ENCODE data around the gene XYLT1. TPM values are rescaled to one million over a fixed set of nuclear protein-coding genes. Genes with fewer than 3 reads are reported as not detected.

Gene XYLT1
- total and polyA plus RNA-seq, 2 of the 4 experiments (the other 2 are of a cell fraction), result 9.0 to 12.7 TPM

DNA sequence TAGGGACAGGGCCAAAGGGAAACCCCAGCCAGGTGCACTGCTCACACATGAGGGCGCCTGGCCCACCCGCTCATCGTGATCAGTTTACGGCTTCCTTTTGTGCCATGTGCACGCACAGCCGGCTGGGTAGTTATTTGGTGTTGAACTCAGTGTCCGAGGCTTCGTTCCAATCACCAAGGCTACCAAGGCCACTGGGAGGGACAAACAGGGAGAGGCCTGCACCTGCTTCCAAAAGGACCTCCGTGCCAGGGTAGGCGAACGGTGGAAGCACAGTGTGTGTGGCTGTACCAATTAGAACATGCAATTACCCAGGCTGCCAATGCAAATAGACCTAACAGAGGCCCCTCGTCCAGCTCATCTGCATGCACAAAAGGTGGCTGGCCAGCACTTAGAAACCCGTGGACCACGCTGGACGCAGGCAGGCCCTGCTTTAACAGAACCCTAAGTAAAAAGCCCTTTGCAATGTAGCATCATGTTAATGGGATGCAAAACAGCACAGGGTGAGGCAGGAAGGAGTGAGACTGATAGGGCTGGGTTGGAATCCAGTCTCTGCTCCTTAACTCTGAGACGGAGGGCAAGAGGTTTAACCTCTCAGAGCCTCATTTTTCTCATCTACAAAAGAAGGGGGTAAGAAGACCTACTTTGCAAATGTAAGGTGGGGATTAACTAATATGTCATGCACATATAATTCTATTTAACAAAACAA, 204.0 kb downstream of the XYLT1 start:
- Histone ChIP-seq H3K36me3 (ENCODE audit: control insufficient read depth, insufficient read depth, low read length) (no peaks in the 10 kb centered on the region), H3K4me1 (ENCODE audit: control insufficient read depth, insufficient read depth, low read length) (peaks cover 1% of the 10 kb centered on the region), H3K56ac (ENCODE audit: extremely low read depth, insufficient read depth, low read length) (no peak overlapping the region), H4K8ac (ENCODE audit: low read depth in 2 of 2, low read length in 2 of 2) (no peak overlapping the region), H3K4me3 (ENCODE audit: insufficient read depth, low read depth, low read length) (no peak overlapping the region), H2AK5ac (ENCODE audit: low read depth, low read length) (no peak overlapping the region), H3K18ac (ENCODE audit: low read depth, low read length) (no peak overlapping the region), H3K23ac (ENCODE audit: low read depth, low read length) (no peak overlapping the region), H2BK120ac (ENCODE audit: low read depth, low read length) (no peak overlapping the region), H3K79me1 (ENCODE audit: low read depth in 1 of 2, low read length in 2 of 2) (peaks cover 12 to 14% of the 10 kb centered on the region in 2 experiments), H3K9ac (ENCODE audit: low read depth, low read length) (no peak overlapping the region), H2BK5ac (ENCODE audit: low read depth, low read length, poor library complexity, severe bottlenecking) (no peak overlapping the region), H4K20me1 (ENCODE audit: insufficient read depth, low read length) (peaks cover 25% of the 10 kb centered on the region), H3K14ac (replicated peaks; ENCODE audit: low read depth, low read length) (no peak overlapping the region), H3K4ac (ENCODE audit: low read depth, low read length) (no peak overlapping the region), H4K5ac (ENCODE audit: low read depth, low read length) (no peak overlapping the region), H3K27me3 (ENCODE audit: control insufficient read depth, insufficient read depth, low read length) (no peaks in the 10 kb centered on the region), H3K9me3 (ENCODE audit: control insufficient read depth, insufficient read depth, low read length) (no peaks in the 10 kb centered on the region), H2AK9ac (replicated peaks; ENCODE audit: low read depth, low read length, poor library complexity) (no peak overlapping the region), H2BK15ac (ENCODE audit: low read depth, low read length) (no peak overlapping the region), H3K9me1 (ENCODE audit: insufficient read depth, low read length) (peaks cover 4% of the 10 kb centered on the region; the same call in 1 of the 2 replicates), H4K91ac (ENCODE audit: insufficient read depth, low read depth, low read length) (no peak overlapping the region), H2BK20ac (ENCODE audit: low read depth, low read length) (no peak overlapping the region), H2AFZ (replicated peaks; ENCODE audit: low read length, poor library complexity) (no peak overlapping the region), H3K27ac (ENCODE audit: insufficient read depth, low read length) (no peak overlapping the region), H3K4me2 (ENCODE audit: low read depth, low read length) (no peak overlapping the region)
- TF ChIP-seq FOS (IDR thresholded peaks at IDR 0.05; ENCODE audit: low read depth, low read length) (no peak), MAFK (IDR thresholded peaks at IDR 0.05; ENCODE audit: low read depth, low read length) (no peak), RCOR1 (IDR thresholded peaks at IDR 0.05; ENCODE audit: insufficient replicate concordance, low read length) (no peak), POLR2A (IDR thresholded peaks at IDR 0.05; ENCODE audit: low read depth, low read length) (no peak), CHD1 (IDR thresholded peaks at IDR 0.05; ENCODE audit: low read depth, low read length) (no peak), MXI1 (IDR thresholded peaks at IDR 0.05; ENCODE audit: borderline replicate concordance, low read depth, low read length) (no peak)
- intact Hi-C loops (cut with micrococcal nuclease), result loop anchor here (10.0 kb wide), 1 partner anchor 62 kb away; no protein-coding TSS in a partner anchor
- no TSS peak for BruUV-seq (replicated peaks)
- DNase-seq (no peak), ATAC-seq (ENCODE audit: low read depth) (no peak)
- POLR2A ChIA-PET (ENCODE audit: unreplicated experiment), result no interaction called here
- in situ Hi-C loops (cut with MboI; ENCODE audit: low sequenced_read_pairs), result no loop called here
- CTCF ChIA-PET, result no interaction called here
- dilution Hi-C loops (cut with HindIII; ENCODE audit: low sequenced_read_pairs, unreplicated experiment), result no loop called here
- WGBS, 2 experiments (ENCODE audit: extremely low coverage in 2 of 2, insufficient read length in 1 of 2), result 88% methylated on average over 7 of the region's 16 CpGs; no CpG with 5 or more reads in 1 of the 2 experiments
